ENCODE data around the gene POU2F1.

POU2F1 gene

GRCh38 chr1:167401260-167401873 is 180.7 kb downstream of the POU2F1 start:
- Mint-ChIP-seq H3K9me3 (no peaks in the 10 kb centered on the region), H3K4me1 (ENCODE audit: low read depth) (no peaks in the 10 kb centered on the region), H3K36me3 (ENCODE audit: low read depth) (peaks cover 27% of the 10 kb centered on the region), H3K27ac (no peak overlapping the region), H3K4me3 (no peak overlapping the region), H3K27me3 (no peaks in the 10 kb centered on the region)

GRCh38 chr1:167404161-167404888 is 183.6 kb downstream of the POU2F1 start:
- Mint-ChIP-seq H3K4me3 (no peak overlapping the region), H3K36me3 (ENCODE audit: low read depth) (peaks cover 22% of the 10 kb centered on the region), H3K4me1 (ENCODE audit: low read depth) (no peaks in the 10 kb centered on the region), H3K27ac (no peak overlapping the region), H3K9me3 (no peaks in the 10 kb centered on the region), H3K27me3 (no peaks in the 10 kb centered on the region)

DNA sequence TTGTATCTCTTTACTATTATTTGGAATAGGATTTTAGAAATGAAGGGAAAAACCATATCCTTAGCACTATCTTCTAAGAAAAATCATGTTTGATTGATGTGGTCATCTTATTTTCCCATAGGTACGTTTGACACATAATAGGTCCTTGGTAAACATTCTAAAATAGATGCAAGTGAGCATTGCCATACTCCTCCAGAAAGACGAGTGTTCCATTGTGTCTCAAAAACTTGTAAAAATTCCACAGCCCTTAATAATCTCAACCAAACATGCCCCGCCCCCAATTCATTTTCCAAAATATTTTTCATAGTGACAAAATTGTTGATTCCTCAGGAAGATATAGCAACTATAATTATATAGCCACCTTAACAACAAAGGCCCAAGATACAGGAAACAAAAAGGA is 184.2 kb downstream of the POU2F1 start:
- peaks cover 22% of the 10 kb centered on the region for H3K36me3 Mint-ChIP-seq (ENCODE audit: low read depth)
- no peak overlapping the region for H3K27ac Mint-ChIP-seq
- no peaks in the 10 kb centered on the region for H3K9me3 Mint-ChIP-seq
- no peak overlapping the region for H3K4me3 Mint-ChIP-seq
- no peaks in the 10 kb centered on the region for H3K27me3 Mint-ChIP-seq
- no peaks in the 10 kb centered on the region for H3K4me1 Mint-ChIP-seq (ENCODE audit: low read depth)

DNA sequence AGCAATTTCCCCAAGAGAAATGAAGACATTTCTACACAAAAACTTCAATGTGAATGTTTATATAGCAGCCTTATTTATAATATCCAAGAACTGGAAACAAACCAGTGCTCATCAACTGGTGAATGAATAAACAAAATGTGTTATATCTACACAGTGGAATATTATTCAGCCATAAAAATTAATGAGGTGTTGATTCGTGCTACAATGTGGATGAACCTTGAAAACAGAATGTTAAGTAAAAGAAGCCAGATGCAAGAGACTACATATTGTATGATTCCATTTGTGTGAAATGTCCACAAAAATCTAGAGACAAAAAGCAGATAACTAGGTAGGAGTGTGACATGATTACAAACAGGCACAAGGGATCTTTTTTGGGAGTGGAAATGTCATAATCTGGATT is 187.7 kb downstream of the POU2F1 start:
- Mint-ChIP-seq H3K27me3 (no peaks in the 10 kb centered on the region), H3K9me3 (no peaks in the 10 kb centered on the region), H3K36me3 (ENCODE audit: low read depth) (peaks cover 29% of the 10 kb centered on the region), H3K4me1 (ENCODE audit: low read depth) (peaks cover 15% of the 10 kb centered on the region), H3K27ac (no peak overlapping the region), H3K4me3 (no peak overlapping the region)

GRCh38 chr1:167409183-167409582 is 188.5 kb downstream of the POU2F1 start:
- no peaks in the 10 kb centered on the region for H3K9me3 Mint-ChIP-seq

GRCh38 chr1:167412072-167412471 is 191.4 kb downstream of the POU2F1 start:
- Mint-ChIP-seq H3K9me3 (no peaks in the 10 kb centered on the region), H3K27ac (peak overlapping the region; percentile 53), H3K4me3 (no peak overlapping the region), H3K36me3 (ENCODE audit: low read depth) (peaks cover 30% of the 10 kb centered on the region), H3K4me1 (ENCODE audit: low read depth) (peaks cover 23% of the 10 kb centered on the region), H3K27me3 (no peaks in the 10 kb centered on the region)

More at GRCh38 chr1:167409183-167409582, 188.5 kb downstream of the POU2F1 start:
- Mint-ChIP-seq H3K36me3 (ENCODE audit: low read depth) (peaks cover 29% of the 10 kb centered on the region), H3K27ac (no peak overlapping the region), H3K4me1 (ENCODE audit: low read depth) (peaks cover 15% of the 10 kb centered on the region), H3K4me3 (no peak overlapping the region), H3K27me3 (no peaks in the 10 kb centered on the region)

DNA sequence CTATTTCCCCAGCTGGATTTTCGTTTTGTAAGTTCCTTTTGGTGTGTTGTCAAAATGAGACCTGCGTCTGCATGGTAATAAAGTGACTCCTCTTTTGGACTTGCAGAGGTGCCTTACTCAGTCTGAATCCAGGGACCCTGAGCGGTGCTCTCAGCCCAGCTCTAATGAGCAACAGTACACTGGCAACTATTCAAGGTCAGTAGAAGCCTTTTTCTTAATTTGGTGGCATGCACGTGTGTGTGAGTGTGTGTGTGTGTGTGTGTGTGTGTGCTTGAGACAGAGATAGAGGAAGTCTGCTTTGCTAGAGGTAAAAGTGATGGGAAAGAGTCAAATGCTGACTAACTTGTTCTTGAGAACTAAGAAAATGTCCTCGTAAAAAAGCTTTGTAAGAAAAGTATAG is 192.2 kb downstream of the POU2F1 start:
- H3K36me3 Mint-ChIP-seq (ENCODE audit: low read depth): peaks cover 30% of the 10 kb centered on the region

DNA sequence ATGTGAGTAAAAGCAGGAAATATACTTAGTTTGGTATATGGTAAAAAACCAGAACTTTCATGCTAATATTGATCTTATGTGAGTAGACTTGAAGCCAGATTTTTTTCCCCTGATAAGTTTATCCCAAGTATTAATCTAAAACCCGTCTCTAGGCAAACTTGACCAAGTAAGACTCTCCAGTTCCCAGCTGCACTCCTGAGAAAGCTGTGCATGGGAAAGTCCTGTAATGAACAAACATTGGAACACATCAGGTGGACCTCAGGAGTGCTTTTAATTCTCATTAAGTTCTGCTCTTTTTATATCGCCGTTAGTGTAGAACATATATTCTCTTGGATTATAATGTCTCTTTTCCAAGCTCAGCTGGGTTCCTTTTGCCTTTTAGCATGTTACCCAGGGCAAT is 192.6 kb downstream of the POU2F1 start:
- peaks cover 30% of the 10 kb centered on the region for H3K36me3 Mint-ChIP-seq (ENCODE audit: low read depth)
- no peaks in the 10 kb centered on the region for H3K27me3 Mint-ChIP-seq
- no peak overlapping the region for H3K27ac Mint-ChIP-seq
- H3K9me3 Mint-ChIP-seq: no peaks in the 10 kb centered on the region
- no peak overlapping the region for H3K4me3 Mint-ChIP-seq
- peaks cover 23% of the 10 kb centered on the region for H3K4me1 Mint-ChIP-seq (ENCODE audit: low read depth)

More for the DNA sequence above, 192.2 kb downstream of the POU2F1 start:
- no peak overlapping the region for H3K4me3 Mint-ChIP-seq
- H3K4me1 Mint-ChIP-seq (ENCODE audit: low read depth): peaks cover 23% of the 10 kb centered on the region
- H3K27me3 Mint-ChIP-seq: no peaks in the 10 kb centered on the region
- H3K9me3 Mint-ChIP-seq: no peaks in the 10 kb centered on the region
- no peak overlapping the region for H3K27ac Mint-ChIP-seq

DNA sequence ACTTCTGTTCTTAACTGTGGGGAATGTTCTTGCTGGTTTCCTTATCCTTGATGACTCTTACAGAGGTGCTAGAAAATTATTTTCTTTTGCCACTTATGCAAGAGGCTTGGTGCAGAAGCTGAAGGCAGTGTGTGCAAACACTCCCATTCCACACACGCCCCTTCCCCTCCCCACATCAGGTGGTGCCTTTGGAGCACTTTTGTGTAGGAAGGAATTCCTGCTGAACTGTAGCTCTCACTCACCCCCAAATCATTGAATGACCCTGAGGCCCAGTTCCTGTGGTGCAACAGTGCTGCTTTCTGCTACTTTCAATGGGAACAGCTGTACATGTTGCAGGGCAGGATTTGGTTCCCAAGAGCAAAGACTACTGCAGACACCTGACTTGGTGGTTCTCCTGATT is 195.8 kb downstream of the POU2F1 start:
- H3K27me3 Mint-ChIP-seq: no peaks in the 10 kb centered on the region
- H3K27ac Mint-ChIP-seq: no peak overlapping the region
- peaks cover 28% of the 10 kb centered on the region for H3K36me3 Mint-ChIP-seq (ENCODE audit: low read depth)
- H3K9me3 Mint-ChIP-seq: no peaks in the 10 kb centered on the region
- peaks cover 20% of the 10 kb centered on the region for H3K4me1 Mint-ChIP-seq (ENCODE audit: low read depth)
- H3K4me3 Mint-ChIP-seq: no peak overlapping the region

- H3K4me3 Mint-ChIP-seq: no peak overlapping the region
- no peaks in the 10 kb centered on the region for H3K9me3 Mint-ChIP-seq
- H3K36me3 Mint-ChIP-seq (ENCODE audit: low read depth): peaks cover 12% of the 10 kb centered on the region
- peaks cover 8% of the 10 kb centered on the region for H3K4me1 Mint-ChIP-seq (ENCODE audit: low read depth)
- no peaks in the 10 kb centered on the region for H3K27me3 Mint-ChIP-seq
- no peak overlapping the region for H3K27ac Mint-ChIP-seq
These were observed 197.7 kb downstream of the POU2F1 start for GRCh38 chr1:167418391-167418790.

- Mint-ChIP-seq H3K27ac (no peak overlapping the region), H3K9me3 (no peaks in the 10 kb centered on the region), H3K36me3 (ENCODE audit: low read depth) (peaks cover 7% of the 10 kb centered on the region), H3K4me3 (no peak overlapping the region), H3K4me1 (ENCODE audit: low read depth) (peaks cover 8% of the 10 kb centered on the region), H3K27me3 (no peaks in the 10 kb centered on the region)
These were observed 198.6 kb downstream of the POU2F1 start for GRCh38 chr1:167419245-167419644.

DNA sequence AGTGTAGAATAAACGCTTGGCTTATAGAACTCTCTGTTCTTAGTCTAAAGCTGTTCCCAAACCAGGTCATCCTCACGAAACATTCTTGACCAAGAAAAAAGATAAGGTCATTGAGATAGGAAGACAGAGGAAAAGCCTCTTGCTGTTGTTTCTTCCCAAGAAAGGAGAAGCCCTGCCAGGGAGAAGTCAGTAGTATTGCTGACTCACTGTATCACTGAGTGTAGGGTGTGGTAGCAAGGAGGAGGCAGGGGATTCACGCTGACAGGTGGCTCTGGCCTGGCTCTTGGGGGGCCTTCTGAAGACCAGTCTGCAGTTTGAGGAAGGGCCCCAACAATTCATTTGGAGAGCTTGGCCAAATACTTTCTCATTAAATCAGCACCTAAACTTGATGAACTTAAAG is 199.8 kb downstream of the POU2F1 start:
- Mint-ChIP-seq H3K27ac (no peak overlapping the region), H3K4me3 (no peak overlapping the region), H3K9me3 (no peaks in the 10 kb centered on the region), H3K27me3 (no peaks in the 10 kb centered on the region), H3K36me3 (ENCODE audit: low read depth) (peaks cover 4% of the 10 kb centered on the region), H3K4me1 (ENCODE audit: low read depth) (no peaks in the 10 kb centered on the region)

- no peaks in the 10 kb centered on the region for H3K9me3 Mint-ChIP-seq
- H3K27ac Mint-ChIP-seq: no peak overlapping the region
- H3K27me3 Mint-ChIP-seq: no peaks in the 10 kb centered on the region
- no peak overlapping the region for H3K4me3 Mint-ChIP-seq
- H3K36me3 Mint-ChIP-seq (ENCODE audit: low read depth): no peaks in the 10 kb centered on the region
- H3K4me1 Mint-ChIP-seq (ENCODE audit: low read depth): peaks cover 7% of the 10 kb centered on the region
These were observed 203.3 kb downstream of the POU2F1 start for GRCh38 chr1:167423684-167424619.

GRCh38 chr1:167425482-167425881 is 204.8 kb downstream of the POU2F1 start:
- Mint-ChIP-seq H3K4me3 (no peak overlapping the region), H3K27me3 (no peaks in the 10 kb centered on the region), H3K9me3 (no peaks in the 10 kb centered on the region), H3K4me1 (ENCODE audit: low read depth) (peaks cover 20% of the 10 kb centered on the region), H3K36me3 (ENCODE audit: low read depth) (no peaks in the 10 kb centered on the region), H3K27ac (no peak overlapping the region)

DNA sequence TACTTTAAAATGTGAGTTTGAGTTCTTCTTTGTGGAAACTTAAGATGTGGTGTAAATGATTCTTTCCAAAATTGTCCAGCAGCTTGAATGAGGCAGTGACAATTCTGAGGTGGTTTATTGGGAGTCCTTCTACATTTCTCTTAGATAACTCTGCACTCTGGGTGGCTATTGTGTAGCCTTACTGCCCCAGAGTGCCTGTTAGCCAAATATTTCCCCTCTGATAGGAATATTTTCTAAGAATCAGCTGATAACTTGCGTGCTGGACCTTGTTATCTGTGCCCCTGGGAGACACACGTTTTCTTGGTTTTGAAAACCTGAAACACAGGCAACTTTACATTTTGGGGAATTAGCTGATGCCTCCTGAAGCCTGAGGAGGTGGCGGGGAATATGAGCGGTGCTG is 206.0 kb downstream of the POU2F1 start:
- H3K27me3 Mint-ChIP-seq: no peaks in the 10 kb centered on the region
- H3K27ac Mint-ChIP-seq: no peak overlapping the region
- peaks cover 31% of the 10 kb centered on the region for H3K4me1 Mint-ChIP-seq (ENCODE audit: low read depth)
- H3K9me3 Mint-ChIP-seq: no peaks in the 10 kb centered on the region
- H3K36me3 Mint-ChIP-seq (ENCODE audit: low read depth): peaks cover 9% of the 10 kb centered on the region
- no peak overlapping the region for H3K4me3 Mint-ChIP-seq
